ENCODE measurements around the gene PAFAH2. TPM values are rescaled to one million over a fixed set of nuclear protein-coding genes. Genes with fewer than 3 reads are reported as not detected.

Gene PAFAH2
- total RNA-seq = 10 to 100 TPM; 15.7 to 57.8 (median 48.4) TPM

DNA sequence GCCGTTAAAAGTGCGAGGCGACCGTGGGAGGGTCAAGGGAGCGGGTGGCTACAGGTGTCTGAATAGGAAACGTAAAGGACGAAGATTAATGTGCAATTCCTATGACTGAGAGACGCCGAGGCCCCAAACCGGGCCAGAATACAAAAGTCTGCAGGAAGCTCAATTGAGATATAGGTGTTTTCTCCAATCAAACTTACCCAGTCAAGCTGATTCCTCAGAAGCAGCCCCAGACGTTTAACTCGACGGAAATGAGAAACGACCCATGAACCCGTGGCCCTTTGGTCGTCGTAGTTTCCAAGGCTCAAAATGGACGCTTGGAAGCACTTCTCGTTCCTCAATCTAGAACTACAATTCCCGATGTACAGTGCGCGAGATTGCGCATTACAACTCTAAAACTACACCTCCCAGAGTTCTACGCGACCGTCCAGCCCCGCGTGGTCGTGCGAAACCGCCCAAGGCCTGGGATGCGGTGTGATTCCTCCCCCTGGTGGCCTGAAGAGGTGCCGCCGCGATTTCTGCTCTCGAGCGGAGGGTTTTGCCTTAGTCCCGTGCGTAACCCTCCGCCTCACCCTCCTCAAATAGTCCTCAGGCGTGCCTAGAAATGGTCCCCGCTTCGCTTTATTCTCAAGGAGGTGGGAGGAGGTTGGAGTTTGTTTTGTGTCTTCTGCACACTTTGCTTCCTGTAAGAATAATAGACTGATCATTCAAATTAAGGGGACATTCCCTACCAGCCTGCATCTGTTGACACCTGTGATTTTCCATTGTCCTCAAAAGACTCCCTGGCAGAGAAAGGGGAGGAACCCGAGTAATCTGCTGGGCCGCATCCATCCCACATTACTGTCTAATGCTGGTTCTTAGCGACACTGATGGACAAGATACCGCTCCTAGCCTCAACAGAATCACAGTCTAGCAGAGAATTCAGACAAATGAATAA, at the start of gene PAFAH2:
PAFAH2 (minus strand) TSS at position 236 of the 934 bp plus-strand sequence. CDS start 7,247 bp downstream, outside the sequence.
- Histone ChIP-seq H3K4me3 (peak within 1 kb of the TSS; percentile 60 to 81 (median 64)), H3K36me3 (no peaks in the 10 kb centered on the region), H3K9me3 (no peaks in the 10 kb centered on the region), H3K4me1 (peaks cover 2 to 19% (median 7%) of the 10 kb centered on the region in 4 donors), H3K27me3 (no peaks in the 10 kb centered on the region), H3K27ac (peak within 1 kb of the TSS; percentile 85 to 97 (median 87))
- DNase-seq = peak; percentile 96 to 98 (median 97)
- TF ChIP-seq, protein P1, sequence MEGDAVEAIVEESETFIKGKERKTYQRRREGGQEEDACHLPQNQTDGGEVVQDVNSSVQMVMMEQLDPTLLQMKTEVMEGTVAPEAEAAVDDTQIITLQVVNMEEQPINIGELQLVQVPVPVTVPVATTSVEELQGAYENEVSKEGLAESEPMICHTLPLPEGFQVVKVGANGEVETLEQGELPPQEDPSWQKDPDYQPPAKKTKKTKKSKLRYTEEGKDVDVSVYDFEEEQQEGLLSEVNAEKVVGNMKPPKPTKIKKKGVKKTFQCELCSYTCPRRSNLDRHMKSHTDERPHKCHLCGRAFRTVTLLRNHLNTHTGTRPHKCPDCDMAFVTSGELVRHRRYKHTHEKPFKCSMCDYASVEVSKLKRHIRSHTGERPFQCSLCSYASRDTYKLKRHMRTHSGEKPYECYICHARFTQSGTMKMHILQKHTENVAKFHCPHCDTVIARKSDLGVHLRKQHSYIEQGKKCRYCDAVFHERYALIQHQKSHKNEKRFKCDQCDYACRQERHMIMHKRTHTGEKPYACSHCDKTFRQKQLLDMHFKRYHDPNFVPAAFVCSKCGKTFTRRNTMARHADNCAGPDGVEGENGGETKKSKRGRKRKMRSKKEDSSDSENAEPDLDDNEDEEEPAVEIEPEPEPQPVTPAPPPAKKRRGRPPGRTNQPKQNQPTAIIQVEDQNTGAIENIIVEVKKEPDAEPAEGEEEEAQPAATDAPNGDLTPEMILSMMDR (IDR thresholded peaks at IDR 0.05) = peak; percentile 94 to 100 (median 100)
- TF ChIP-seq POLR2A (IDR thresholded peaks at IDR 0.05) = peak; percentile 20 to 48

DNA sequence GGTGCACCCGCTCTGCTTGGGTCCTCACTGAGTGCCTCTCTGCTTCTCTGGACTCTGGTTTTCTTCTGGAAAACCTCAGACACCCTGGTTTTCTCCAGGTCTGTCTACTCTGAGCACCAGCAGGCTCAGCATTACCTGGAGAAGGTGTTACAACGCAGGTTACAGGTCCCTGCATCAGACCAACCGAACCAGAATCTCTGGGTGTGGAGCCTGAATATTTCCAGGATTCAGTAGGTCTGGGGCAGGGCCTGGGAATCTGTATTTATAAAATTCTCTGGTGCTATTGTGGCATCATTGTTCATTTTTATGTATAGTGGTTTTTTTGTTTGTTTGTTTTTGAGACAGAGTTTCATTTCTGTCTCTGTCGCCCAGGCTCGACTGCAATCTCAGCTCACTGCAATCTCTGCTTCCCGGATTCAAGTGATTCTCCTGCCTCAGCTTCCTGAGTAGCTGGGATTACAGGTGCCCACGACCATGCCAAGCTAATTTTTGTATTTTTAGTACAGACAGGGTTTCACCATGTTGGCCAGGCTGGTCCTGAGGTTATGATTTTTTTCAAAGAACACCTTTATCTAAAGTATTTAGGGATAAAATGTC, 49.5 kb upstream of the PAFAH2 start:
- H3K4me1 ChIP-seq = peaks cover 0 to 30% (median 6%) of the 10 kb centered on the region in 4 donors
- H3K27me3 ChIP-seq = peaks cover 0 to 16% of the 10 kb centered on the region in 2 donors
- no peak for DNase-seq
- H3K4me3 ChIP-seq = no peak overlapping the region
- no peak overlapping the region for H3K27ac ChIP-seq
- no peaks in the 10 kb centered on the region for H3K9me3 ChIP-seq
- H3K36me3 ChIP-seq = no peaks in the 10 kb centered on the region
- TF ChIP-seq, protein P1 (IDR thresholded peaks at IDR 0.05) = no peak
- TF ChIP-seq POLR2A (IDR thresholded peaks at IDR 0.05) = no peak

DNA sequence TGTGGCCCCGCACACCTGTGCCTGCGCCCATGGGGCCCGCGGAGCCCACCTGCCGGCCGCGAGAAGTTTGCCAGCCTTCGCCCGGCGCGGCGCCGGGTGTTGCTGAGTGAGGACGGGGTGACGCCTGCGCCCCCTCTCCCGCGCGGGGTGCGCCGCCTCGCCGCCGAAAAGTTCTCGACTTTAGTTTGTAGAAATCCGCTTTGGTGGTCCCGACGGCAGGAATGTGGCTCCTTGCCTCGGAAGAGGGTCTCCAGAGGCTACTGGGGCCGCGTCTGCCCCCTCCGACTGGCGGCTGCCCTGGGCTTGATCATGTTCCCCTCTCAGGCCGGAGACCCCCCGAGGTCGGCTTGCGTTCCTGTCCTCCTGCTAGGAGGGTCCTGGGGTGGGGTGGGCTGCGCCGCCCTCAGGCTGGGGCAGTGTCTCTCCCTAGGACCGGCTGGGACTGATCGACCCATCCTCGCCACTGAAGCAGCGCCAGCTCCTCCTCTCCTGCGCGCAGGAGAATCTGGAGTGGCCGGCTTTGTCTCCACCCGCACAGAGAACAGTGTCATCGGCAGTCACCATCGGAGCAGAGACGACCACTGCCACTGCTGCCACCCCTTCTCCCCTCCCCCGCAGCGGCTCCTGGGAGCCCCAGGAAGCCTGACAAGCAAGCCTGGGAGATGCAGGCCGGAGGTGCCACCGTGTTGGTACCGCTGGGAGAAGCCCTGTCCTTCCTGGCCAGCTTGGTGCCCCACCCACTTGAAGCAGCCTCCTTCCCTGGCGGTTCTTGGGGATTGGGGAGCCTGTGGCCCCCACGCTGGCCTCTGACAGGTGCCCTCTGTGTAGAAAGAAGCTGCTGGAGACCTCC, 48.6 kb upstream of the PAFAH2 start:
- Histone ChIP-seq H3K27ac (no peak overlapping the region), H3K27me3 (peaks cover 0 to 16% of the 10 kb centered on the region in 2 donors), H3K4me1 (peaks cover 0 to 30% (median 6%) of the 10 kb centered on the region in 4 donors), H3K9me3 (no peaks in the 10 kb centered on the region), H3K36me3 (no peaks in the 10 kb centered on the region), H3K4me3 (peak overlapping the region in 2 of 4 donors; percentile 40 to 44)
- DNase-seq = no peak
- TF ChIP-seq, protein P1 (IDR thresholded peaks at IDR 0.05) = no peak
- TF ChIP-seq POLR2A (IDR thresholded peaks at IDR 0.05) = no peak

DNA sequence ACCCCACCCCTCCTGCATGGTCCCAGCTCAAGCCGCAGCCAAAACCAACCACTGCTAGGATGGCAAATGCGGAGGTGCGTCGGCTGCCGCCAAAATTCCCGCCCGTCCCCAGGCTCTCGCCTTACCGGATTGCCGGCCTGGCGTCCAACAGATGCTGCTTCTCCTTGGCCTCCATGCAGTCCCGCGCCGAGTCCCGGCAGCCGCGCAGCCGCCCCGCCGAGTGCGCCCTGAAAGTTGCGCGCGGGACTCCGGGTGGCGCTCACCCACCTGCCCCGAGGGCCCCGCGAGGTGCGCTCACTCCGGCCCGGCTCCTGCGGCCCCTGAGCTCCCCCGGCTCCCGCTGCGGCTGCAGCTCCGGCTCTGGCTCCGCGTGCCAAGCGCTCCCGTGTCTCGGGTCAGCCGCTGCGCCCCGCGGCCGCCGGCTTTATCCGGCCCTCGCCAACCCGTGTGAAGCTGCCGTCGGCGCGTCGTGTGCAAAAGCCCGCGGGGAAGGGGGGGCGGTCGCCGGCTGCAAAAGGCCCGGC, 47.9 kb upstream of the PAFAH2 start, which contains the start of gene SLC30A2:
SLC30A2 (minus strand) TSS at position 397 of the 524 bp plus-strand sequence; CDS start at position 175, 222 bp downstream.
- no peak for DNase-seq
- H3K27me3 ChIP-seq = peaks cover 0 to 16% of the 10 kb centered on the region in 2 donors
- H3K4me1 ChIP-seq = peaks cover 0 to 30% (median 6%) of the 10 kb centered on the region in 4 donors
- H3K36me3 ChIP-seq = no peaks in the 10 kb centered on the region
- no peak for TF ChIP-seq POLR2A (IDR thresholded peaks at IDR 0.05)
- TF ChIP-seq, protein P1 (IDR thresholded peaks at IDR 0.05) = no peak
- H3K4me3 ChIP-seq = peak within 1 kb of the TSS in 2 of 4 donors; percentile 40 to 44
- H3K27ac ChIP-seq = no peak within 1 kb of the TSS
- no peaks in the 10 kb centered on the region for H3K9me3 ChIP-seq

All from Peyer's patch (tissue), 4 donors.